NCI-H2227 (cell line): ENCODE measurements around the gene CHPF.

ENCODE experiments used
- DNase-seq: peaks from one replicate; lab custom pipeline; 2025; ENCODE audit not compliant: unreplicated experiment; lab: John Stamatoyannopoulos, UW

CHPF gene

GRCh38 chr2:219499555-219499954 is 44.1 kb downstream of the CHPF start:
- no peak for DNase-seq

- DNase-seq = no peak
Measured at GRCh38 chr2:219499058-219499307, 44.6 kb downstream of the CHPF start.

GRCh38 chr2:219498280-219499057 is 45.1 kb downstream of the CHPF start, which contains the start of gene GMPPA:
Gene GMPPA (plus strand): TSS chr2:219498891. CDS start chr2:219499976, 1,085 bp downstream.
- DNase-seq = peak; percentile 98

- peak; percentile 84 for DNase-seq
Measured at GRCh38 chr2:219497495-219498279, 45.9 kb downstream of the CHPF start.

- no peak for DNase-seq
Measured at GRCh38 chr2:219496825-219497494, 46.6 kb downstream of the CHPF start.

- DNase-seq = no peak
Measured at GRCh38 chr2:219496247-219496824, 47.3 kb downstream of the CHPF start.

- DNase-seq = peak; percentile 62
Measured at GRCh38 chr2:219495531-219496122, 48.0 kb downstream of the CHPF start.

- DNase-seq = no peak
Measured at GRCh38 chr2:219494952-219495530, 48.6 kb downstream of the CHPF start.

- no peak for DNase-seq
Measured at GRCh38 chr2:219493086-219493485, 50.5 kb downstream of the CHPF start.

- no peak for DNase-seq
Measured at GRCh38 chr2:219492575-219492974, 51.0 kb downstream of the CHPF start.

GRCh38 chr2:219491278-219491963 is 52.2 kb downstream of the CHPF start:
- DNase-seq = no peak

- no peak for DNase-seq
Measured at GRCh38 chr2:219490600-219491130, 52.9 kb downstream of the CHPF start.

- no peak for DNase-seq
Measured at GRCh38 chr2:219490186-219490585, 53.4 kb downstream of the CHPF start.

- DNase-seq = no peak
Measured at GRCh38 chr2:219489315-219489714, 54.3 kb downstream of the CHPF start.
